Measurements from ENCODE around the gene MACO1.
A peak's percentile ranks its signal among the peaks of the same experiment; 100 is the strongest.
"Not testable (repeated sequence)": the region's sequence is repeated elsewhere in the genome, so short reads cannot be mapped to it uniquely, and the experiment has no call there.

Gene MACO1

DNA sequence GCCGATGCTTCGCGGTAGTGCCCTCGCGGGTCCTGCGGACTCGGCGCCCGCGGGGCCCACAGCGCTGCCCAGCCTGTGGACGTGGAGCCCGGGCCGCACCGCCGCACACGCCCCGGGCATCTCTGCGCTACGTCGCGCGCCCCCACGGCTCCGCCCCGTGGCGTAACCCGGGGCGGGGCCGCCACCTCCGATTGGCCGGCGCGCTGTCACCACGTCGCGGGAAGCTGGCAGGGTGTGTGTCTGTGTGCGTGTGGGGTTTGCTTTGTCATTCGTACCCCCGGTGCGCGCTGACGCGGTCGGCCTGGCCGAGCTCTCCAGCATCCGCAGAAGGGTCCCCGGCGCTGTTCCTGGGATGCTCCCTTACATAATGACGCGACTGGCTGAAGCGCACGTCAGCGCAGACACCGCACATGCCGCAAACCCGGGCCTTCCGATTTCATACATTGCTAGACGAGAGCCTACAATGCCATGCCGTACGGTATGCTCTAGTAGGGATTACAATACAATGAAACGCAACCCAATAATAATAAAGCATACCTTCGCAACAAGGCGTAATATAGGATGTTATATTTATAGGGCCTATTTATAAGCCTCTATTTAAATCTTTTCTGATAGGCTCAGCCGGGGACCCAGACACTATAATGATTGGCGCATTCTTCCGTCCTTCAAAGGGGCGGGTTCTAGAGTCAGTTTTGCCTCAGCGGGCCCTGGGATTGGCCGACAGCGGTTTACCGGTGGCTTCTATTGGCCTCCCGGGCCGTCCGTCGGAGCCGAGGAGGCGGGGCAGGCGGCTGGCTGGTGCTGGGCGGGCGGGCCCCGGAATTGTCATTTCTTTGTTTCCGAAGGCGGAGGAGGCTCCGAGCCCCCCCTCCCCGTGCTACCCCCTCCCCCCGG, at the start of gene MACO1:
Gene MACO1 (plus strand): TSS at position 825 of the 894 bp plus-strand sequence. CDS start 202 bp downstream, outside the sequence.
- no peak for TF ChIP-seq ZFX (IDR thresholded peaks at IDR 0.05; ENCODE audit: borderline replicate concordance)
- TF ChIP-seq, protein P1, sequence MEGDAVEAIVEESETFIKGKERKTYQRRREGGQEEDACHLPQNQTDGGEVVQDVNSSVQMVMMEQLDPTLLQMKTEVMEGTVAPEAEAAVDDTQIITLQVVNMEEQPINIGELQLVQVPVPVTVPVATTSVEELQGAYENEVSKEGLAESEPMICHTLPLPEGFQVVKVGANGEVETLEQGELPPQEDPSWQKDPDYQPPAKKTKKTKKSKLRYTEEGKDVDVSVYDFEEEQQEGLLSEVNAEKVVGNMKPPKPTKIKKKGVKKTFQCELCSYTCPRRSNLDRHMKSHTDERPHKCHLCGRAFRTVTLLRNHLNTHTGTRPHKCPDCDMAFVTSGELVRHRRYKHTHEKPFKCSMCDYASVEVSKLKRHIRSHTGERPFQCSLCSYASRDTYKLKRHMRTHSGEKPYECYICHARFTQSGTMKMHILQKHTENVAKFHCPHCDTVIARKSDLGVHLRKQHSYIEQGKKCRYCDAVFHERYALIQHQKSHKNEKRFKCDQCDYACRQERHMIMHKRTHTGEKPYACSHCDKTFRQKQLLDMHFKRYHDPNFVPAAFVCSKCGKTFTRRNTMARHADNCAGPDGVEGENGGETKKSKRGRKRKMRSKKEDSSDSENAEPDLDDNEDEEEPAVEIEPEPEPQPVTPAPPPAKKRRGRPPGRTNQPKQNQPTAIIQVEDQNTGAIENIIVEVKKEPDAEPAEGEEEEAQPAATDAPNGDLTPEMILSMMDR (IDR thresholded peaks at IDR 0.05): no peak
- H3K27ac ChIP-seq: peak within 1 kb of the TSS; percentile 66

DNA sequence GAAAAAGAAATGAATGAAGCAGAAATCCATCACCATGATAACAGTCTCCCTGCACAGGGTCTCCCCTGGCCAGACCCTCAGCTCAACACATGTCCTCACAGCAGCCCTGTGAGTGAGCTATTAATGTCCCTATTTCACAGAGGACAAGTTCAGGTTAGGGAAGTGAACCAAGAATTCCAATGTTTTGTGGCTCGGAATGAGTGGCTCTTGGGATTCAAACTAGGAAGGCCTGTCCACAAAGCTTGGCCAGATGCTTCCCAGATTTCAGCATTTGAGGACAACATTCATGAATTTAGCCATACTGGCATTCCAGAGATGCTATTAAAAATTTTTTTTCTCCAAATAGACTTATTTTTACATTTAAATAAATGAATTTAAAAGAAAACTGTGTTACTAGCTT, 48.2 kb upstream of the MACO1 start:
- not testable (repeated sequence) for H3K27ac ChIP-seq

- H3K27ac ChIP-seq: not testable (repeated sequence)
Measured at GRCh38 chr1:25383090-25383489, 47.6 kb upstream of the MACO1 start.

GRCh38 chr1:25383875-25384274, 46.8 kb upstream of the MACO1 start:
- not testable (repeated sequence) for H3K27ac ChIP-seq

GRCh38 chr1:25387096-25387495, 43.6 kb upstream of the MACO1 start:
- not testable (repeated sequence) for H3K27ac ChIP-seq

DNA sequence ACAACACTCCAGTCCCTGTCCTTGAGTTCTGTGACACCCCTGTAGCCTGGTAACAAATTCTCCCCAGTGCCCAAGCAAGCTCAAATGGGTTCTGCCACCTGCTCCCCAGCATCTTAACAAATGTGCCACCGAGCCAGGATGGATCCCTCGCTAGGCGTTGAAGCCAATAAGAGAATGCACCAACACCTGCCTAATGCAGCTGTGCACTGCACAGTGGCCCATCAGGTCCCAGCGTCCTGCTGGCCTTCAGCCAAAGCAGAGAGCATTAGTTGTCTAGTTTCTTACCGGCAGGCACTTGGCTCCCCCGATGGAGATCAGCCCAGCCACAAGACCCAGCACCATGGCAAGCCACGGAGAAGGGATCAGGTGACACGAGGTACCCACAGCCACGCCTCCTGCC, 42.0 kb upstream of the MACO1 start:
- H3K27ac ChIP-seq: not testable (repeated sequence)

GRCh38 chr1:25389721-25390120, 41.0 kb upstream of the MACO1 start:
- not testable (repeated sequence) for H3K27ac ChIP-seq

- TF ChIP-seq, protein P1 (IDR thresholded peaks at IDR 0.05): no peak
- no peak for TF ChIP-seq ZFX (IDR thresholded peaks at IDR 0.05; ENCODE audit: borderline replicate concordance)
- no peak overlapping the region for H3K27ac ChIP-seq
Measured at GRCh38 chr1:25392841-25393240, 37.9 kb upstream of the MACO1 start.

DNA sequence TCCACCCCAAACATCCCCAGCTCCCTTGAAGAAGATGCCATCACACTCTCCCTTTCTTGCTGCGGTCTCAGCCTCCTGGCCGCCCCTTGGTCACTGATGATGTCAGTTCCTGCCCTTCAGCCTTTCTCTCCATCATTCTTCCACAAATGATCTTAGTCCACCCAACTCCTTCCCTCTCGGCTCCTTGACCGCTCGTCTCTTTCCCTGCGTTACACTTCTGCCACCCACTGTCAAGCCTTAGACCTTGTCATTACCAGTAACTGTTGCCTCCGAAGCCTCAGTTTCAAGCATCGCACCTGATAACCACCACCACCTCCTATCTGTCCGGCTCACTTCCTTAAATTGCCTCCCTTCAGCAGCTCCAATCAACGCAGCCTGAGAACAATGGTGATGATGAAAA, 33.1 kb upstream of the MACO1 start:
- H3K27ac ChIP-seq: not testable (repeated sequence)

GRCh38 chr1:25398079-25398478, 32.6 kb upstream of the MACO1 start:
- H3K27ac ChIP-seq: not testable (repeated sequence)

DNA sequence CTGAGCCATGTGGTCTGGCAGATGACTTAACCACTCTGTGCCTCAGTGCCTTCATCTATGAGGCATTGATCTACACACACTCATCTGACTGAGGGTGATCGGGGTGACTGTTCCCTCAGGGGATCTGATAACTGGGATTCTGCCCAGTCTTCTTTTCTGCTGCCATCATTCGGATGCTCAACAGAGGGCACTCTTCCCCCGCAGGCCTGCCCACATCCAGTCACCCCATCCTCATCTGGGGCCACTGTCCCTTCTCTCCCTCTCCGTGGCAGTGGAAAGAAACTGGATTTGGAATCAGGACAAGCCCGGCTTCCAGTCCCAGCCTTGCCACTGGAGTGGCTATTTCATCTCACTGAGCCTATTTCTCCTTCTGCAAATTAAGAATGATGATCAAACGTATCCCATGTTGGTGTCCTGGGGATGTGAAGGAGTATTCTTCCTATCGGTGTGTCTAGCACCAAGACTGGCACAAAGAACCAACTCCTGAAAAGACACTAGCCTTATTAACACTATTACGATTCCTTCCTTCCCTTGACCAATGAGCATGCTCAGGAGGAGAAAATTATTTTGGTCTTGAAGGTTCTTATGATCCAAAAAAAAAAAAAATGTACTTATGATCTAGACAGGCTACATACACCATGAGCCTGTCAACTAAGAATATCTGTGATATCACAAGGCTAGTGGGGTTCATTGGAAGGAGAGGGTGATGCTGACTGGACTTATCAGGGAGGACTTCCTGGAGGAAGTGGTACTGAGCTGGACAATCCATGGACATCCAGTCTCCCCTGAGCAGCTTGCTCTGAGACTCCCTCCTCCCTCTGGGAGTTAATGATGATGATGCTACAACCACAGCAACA, 27.5 kb upstream of the MACO1 start:
- TF ChIP-seq, protein P1 (IDR thresholded peaks at IDR 0.05): peak; percentile 29
- H3K27ac ChIP-seq: not testable (repeated sequence)

GRCh38 chr1:25405731-25406305, 24.9 kb upstream of the MACO1 start:
- H3K27ac ChIP-seq: not testable (repeated sequence)

GRCh38 chr1:25409641-25410427, 20.9 kb upstream of the MACO1 start:
- H3K27ac ChIP-seq: not testable (repeated sequence)

GRCh38 chr1:25412872-25413623, 17.6 kb upstream of the MACO1 start:
- not testable (repeated sequence) for H3K27ac ChIP-seq

- not testable (repeated sequence) for H3K27ac ChIP-seq
Measured at GRCh38 chr1:25414157-25414556, 16.5 kb upstream of the MACO1 start.

Data from 22Rv1 (cell line).